Astrocyte (in vitro differentiated cells and primary cell): ENCODE data around the gene COX8A. TPM values are rescaled to one million over a fixed set of nuclear protein-coding genes. Genes with fewer than 3 reads are reported as not detected.
A peak's percentile ranks its signal among the peaks of the same experiment; 100 is the strongest.

Experiments
- DNase-seq: peaks from one replicate; pipeline ENCODE4 v3.0.0-alpha.2; 2010; ENCODE audit warnings: low read depth
- FAIRE-seq: peaks from 2 replicates; lab custom pipeline; 2011; peaks lifted over from hg19 to GRCh38; lab: Jason Lieb, UNC
- H2AFZ ChIP-seq: 2 replicates; pipeline ENCODE4 v1.6.0; 2012; ENCODE audit warnings: low read depth, low read length, inconsistent platforms
- H3K27ac ChIP-seq: 2 replicates; pipeline ENCODE4 v1.5.1; 2011; ENCODE audit warnings: low read depth, low read length, inconsistent platforms
- H3K27me3 ChIP-seq: 2 replicates; pipeline ENCODE4 v1.6.0; 2011; ENCODE audit warnings: low read length, inconsistent platforms; ENCODE audit not compliant: insufficient read depth
- H3K36me3 ChIP-seq: 2 replicates; pipeline ENCODE4 v1.5.1; 2011; ENCODE audit warnings: low read length, inconsistent platforms; ENCODE audit not compliant: insufficient read depth
- H3K4me1 ChIP-seq: 2 replicates; pipeline ENCODE4 v1.5.1; 2011; ENCODE audit warnings: low read length, inconsistent platforms; ENCODE audit not compliant: insufficient read depth
- H3K4me2 ChIP-seq: 2 replicates; pipeline ENCODE4 v1.6.0; 2012; ENCODE audit warnings: low read length, inconsistent platforms
- H3K4me3 ChIP-seq: 2 replicates; pipeline ENCODE4 v1.5.1; 2011; ENCODE audit warnings: low read depth, mild to moderate bottlenecking, low read length, inconsistent platforms; ENCODE audit not compliant: insufficient read depth
- H3K79me2 ChIP-seq: 2 replicates; pipeline ENCODE4 v1.6.0; 2012; ENCODE audit warnings: mild to moderate bottlenecking, low read length, inconsistent platforms; ENCODE audit not compliant: insufficient read depth
- H3K9ac ChIP-seq: 2 replicates; pipeline ENCODE4 v1.6.0; 2012; ENCODE audit warnings: mild to moderate bottlenecking, low read length, inconsistent platforms
- H3K9me3 ChIP-seq: 2 replicates; pipeline ENCODE4 v1.5.1; 2012; ENCODE audit warnings: low read depth, mild to moderate bottlenecking, low read length, inconsistent platforms; ENCODE audit not compliant: insufficient read depth
- H4K20me1 ChIP-seq: 2 replicates; pipeline ENCODE4 v1.6.0; 2012; ENCODE audit warnings: low read length, inconsistent platforms; ENCODE audit not compliant: insufficient read depth
- H3K27ac Mint-ChIP-seq: one replicate; pipeline ENCODE4 v1.8.0; 2021; ENCODE audit warnings: mild to moderate bottlenecking, mixed read lengths; ENCODE audit not compliant: unreplicated experiment
- H3K27me3 Mint-ChIP-seq: one replicate; pipeline ENCODE4 v1.8.0; 2021; ENCODE audit warnings: low read depth, mixed read lengths; ENCODE audit not compliant: unreplicated experiment
- H3K36me3 Mint-ChIP-seq: one replicate; pipeline ENCODE4 v1.8.0; 2021; ENCODE audit warnings: low read depth, mixed read lengths; ENCODE audit not compliant: unreplicated experiment
- H3K4me1 Mint-ChIP-seq: one replicate; pipeline ENCODE4 v1.8.0; 2021; ENCODE audit warnings: low read depth, mixed read lengths; ENCODE audit not compliant: unreplicated experiment
- H3K4me3 Mint-ChIP-seq: one replicate; pipeline ENCODE4 v1.8.0; 2021; ENCODE audit warnings: mild to moderate bottlenecking, moderate library complexity, mixed read lengths; ENCODE audit not compliant: unreplicated experiment
- H3K9me3 Mint-ChIP-seq: one replicate; pipeline ENCODE4 v1.8.0; 2021; ENCODE audit warnings: mild to moderate bottlenecking, mixed read lengths; ENCODE audit not compliant: unreplicated experiment
- EZH2 ChIP-seq: IDR thresholded peaks from 2 replicates; pipeline ENCODE4 v1.6.1; 2012; ENCODE audit warnings: mild to moderate bottlenecking, low read length, inconsistent platforms; ENCODE audit not compliant: insufficient read depth
- total RNA-seq: library from RNA; stranded (reverse); gene quantifications from 2 replicates; pipeline ENCODE4 v1.2.1, GENCODE V29; 2021
- TF ChIP-seq, protein P1 (sequence below): IDR thresholded peaks from 2 replicates; pipeline ENCODE4 v1.5.1; 2011; ENCODE audit warnings: low read depth, mild to moderate bottlenecking, inconsistent platforms, low read length, moderate library complexity; ENCODE audit not compliant: insufficient read depth

Gene COX8A
- total RNA-seq, 1 donor from 2014 or later, result 274 TPM

DNA sequence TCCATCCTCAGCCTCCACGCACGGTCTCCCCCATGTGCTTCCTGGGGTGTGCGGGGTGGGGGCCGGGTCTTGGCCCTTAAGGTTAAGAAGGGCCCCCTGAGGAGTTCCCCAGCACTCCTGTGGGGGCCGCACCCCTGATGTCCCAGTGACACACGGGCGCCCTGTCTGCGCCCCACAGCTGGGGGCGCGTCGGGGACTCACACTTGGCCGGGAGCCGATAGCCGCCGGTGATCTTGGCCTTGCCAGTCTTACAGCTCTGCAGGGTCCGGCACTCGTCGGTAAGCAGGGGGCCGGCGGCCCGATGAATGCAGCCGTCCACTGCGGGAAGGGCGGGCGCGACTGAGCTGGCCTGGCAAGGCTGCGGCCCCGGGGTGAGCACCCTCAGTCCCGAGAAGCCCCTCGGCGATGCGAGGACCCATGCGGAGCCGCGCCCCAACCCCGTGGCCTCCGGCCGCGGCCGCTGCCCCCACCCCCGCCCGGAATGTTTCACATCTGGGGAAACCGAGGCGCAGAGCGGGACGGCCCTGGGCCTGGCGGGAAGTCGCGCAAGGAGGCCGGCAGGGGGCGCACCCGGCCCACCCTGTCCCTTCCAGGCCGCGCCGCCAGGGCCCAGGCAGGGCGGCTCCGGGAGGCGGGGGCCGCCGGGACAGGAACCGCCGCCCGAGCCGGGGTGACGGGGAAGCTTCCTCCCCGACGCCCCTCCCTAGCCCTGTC is 25.8 kb downstream of the COX8A start:
- peaks cover 70% of the 10 kb centered on the region for H4K20me1 ChIP-seq
- H2AFZ ChIP-seq, result no peak overlapping the region
- no peaks in the 10 kb centered on the region for H3K9me3 ChIP-seq
- no peak for DNase-seq
- H3K27me3 Mint-ChIP-seq, result peaks cover 25% of the 10 kb centered on the region
- TF ChIP-seq EZH2, result no peak
- TF ChIP-seq, protein P1, sequence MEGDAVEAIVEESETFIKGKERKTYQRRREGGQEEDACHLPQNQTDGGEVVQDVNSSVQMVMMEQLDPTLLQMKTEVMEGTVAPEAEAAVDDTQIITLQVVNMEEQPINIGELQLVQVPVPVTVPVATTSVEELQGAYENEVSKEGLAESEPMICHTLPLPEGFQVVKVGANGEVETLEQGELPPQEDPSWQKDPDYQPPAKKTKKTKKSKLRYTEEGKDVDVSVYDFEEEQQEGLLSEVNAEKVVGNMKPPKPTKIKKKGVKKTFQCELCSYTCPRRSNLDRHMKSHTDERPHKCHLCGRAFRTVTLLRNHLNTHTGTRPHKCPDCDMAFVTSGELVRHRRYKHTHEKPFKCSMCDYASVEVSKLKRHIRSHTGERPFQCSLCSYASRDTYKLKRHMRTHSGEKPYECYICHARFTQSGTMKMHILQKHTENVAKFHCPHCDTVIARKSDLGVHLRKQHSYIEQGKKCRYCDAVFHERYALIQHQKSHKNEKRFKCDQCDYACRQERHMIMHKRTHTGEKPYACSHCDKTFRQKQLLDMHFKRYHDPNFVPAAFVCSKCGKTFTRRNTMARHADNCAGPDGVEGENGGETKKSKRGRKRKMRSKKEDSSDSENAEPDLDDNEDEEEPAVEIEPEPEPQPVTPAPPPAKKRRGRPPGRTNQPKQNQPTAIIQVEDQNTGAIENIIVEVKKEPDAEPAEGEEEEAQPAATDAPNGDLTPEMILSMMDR, result peak; percentile 14
- H3K4me3 ChIP-seq, result peak overlapping the region; percentile 33
- no peaks in the 10 kb centered on the region for H3K27me3 ChIP-seq
- no peak overlapping the region for H3K27ac Mint-ChIP-seq
- H3K27ac ChIP-seq, result no peak overlapping the region
- H3K36me3 ChIP-seq, result no peaks in the 10 kb centered on the region
- no peaks in the 10 kb centered on the region for H3K4me1 Mint-ChIP-seq
- no peak overlapping the region for H3K4me3 Mint-ChIP-seq
- H3K4me2 ChIP-seq, result peak overlapping the region; percentile 76
- no peak for FAIRE-seq
- no peaks in the 10 kb centered on the region for H3K36me3 Mint-ChIP-seq
- H3K79me2 ChIP-seq, result no peaks in the 10 kb centered on the region
- H3K9me3 Mint-ChIP-seq, result no peaks in the 10 kb centered on the region
- H3K4me1 ChIP-seq, result peaks cover 10% of the 10 kb centered on the region
- H3K9ac ChIP-seq, result peak overlapping the region; percentile 35

DNA sequence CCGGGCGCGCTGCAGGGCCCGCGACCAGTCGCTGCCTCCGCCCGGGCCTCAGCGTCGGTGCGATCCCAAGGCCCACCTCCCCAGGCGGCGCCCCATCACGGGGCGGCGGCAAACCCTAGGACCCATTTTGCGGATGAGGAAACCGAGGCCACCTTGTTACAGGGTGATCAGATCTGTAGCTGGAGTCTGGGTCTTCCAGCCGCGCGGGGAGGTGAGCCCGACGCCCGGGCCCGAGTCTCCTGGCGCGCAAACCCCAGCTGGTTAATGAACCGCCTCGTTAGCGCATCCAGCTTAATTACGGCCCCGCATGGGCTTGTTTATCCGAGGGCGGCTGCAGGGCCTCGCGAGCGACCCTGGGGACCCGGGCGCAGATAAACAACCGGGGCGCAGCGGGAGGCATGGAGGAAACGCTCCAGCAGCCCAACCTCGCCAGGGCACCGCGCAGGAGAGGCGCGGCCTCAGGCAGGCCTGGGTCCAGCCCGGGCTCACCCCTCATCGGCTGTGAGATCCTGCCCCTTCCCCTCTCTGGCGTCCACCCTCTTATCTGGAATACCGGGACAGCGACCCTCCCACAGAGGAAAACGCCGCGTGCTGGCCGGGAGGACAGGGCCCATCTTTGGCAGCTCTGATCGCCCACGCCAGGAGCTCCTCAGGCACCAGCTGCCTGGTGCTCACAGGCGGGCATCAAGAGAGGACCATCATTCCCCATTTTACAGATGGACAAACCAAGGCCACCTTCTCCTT is 26.5 kb downstream of the COX8A start:
- Mint-ChIP-seq H3K36me3 (no peaks in the 10 kb centered on the region), H3K27ac (no peak overlapping the region), H3K4me1 (no peaks in the 10 kb centered on the region), H3K4me3 (no peak overlapping the region), H3K27me3 (peaks cover 29% of the 10 kb centered on the region), H3K9me3 (no peaks in the 10 kb centered on the region)
- Histone ChIP-seq H3K27ac (no peak overlapping the region), H4K20me1 (peaks cover 62% of the 10 kb centered on the region), H3K4me3 (peak overlapping the region; percentile 33), H3K4me1 (peaks cover 10% of the 10 kb centered on the region), H3K27me3 (no peaks in the 10 kb centered on the region), H3K9me3 (no peaks in the 10 kb centered on the region), H3K4me2 (peak overlapping the region; percentile 76), H3K9ac (peak overlapping the region; percentile 35), H3K36me3 (no peaks in the 10 kb centered on the region), H2AFZ (no peak overlapping the region), H3K79me2 (no peaks in the 10 kb centered on the region)
- DNase-seq (no peak), FAIRE-seq (no peak)
- TF ChIP-seq, protein P1, result no peak
- TF ChIP-seq EZH2, result peak; percentile 18
